GM19452 (cell line): Measurements from ENCODE around the gene GPAM.

Experiments
- ATAC-seq: cut with Tn5 transposase; IDR thresholded peaks from one replicate; pipeline ENCODE4 v1.9.1; 2021; ENCODE audit not compliant: unreplicated experiment

The GPAM gene

GRCh38 chr10:112184379-112184778 is 814 bp upstream of the GPAM start:
- no peak for ATAC-seq

- ATAC-seq = no peak
These were observed 447 bp upstream of the GPAM start for GRCh38 chr10:112184052-112184371.

- ATAC-seq = no peak
These were observed 709 bp downstream of the GPAM start for GRCh38 chr10:112182784-112183328.

GRCh38 chr10:112177247-112177646 is 6.3 kb downstream of the GPAM start:
- ATAC-seq = no peak

- ATAC-seq = no peak
These were observed 7.0 kb downstream of the GPAM start for GRCh38 chr10:112176543-112176942.

- ATAC-seq = no peak
These were observed 8.2 kb downstream of the GPAM start for GRCh38 chr10:112175409-112175808.

- ATAC-seq = no peak
These were observed 10.4 kb downstream of the GPAM start for GRCh38 chr10:112173206-112173605.

- ATAC-seq = no peak
These were observed 14.8 kb downstream of the GPAM start for GRCh38 chr10:112168733-112169132.

- ATAC-seq = no peak
These were observed 16.8 kb downstream of the GPAM start for GRCh38 chr10:112166800-112167199.

GRCh38 chr10:112161757-112162518 is 21.6 kb downstream of the GPAM start:
- ATAC-seq = no peak

- no peak for ATAC-seq
These were observed 22.7 kb downstream of the GPAM start for GRCh38 chr10:112160834-112161233.

GRCh38 chr10:112159469-112159868 is 24.1 kb downstream of the GPAM start:
- no peak for ATAC-seq

GRCh38 chr10:112151524-112152039 is 32.0 kb downstream of the GPAM start:
- no peak for ATAC-seq

- no peak for ATAC-seq
These were observed 35.2 kb downstream of the GPAM start for GRCh38 chr10:112148331-112148730.

- ATAC-seq = no peak
These were observed 36.8 kb downstream of the GPAM start for GRCh38 chr10:112146799-112147198.

GRCh38 chr10:112145263-112145662 is 38.3 kb downstream of the GPAM start:
- ATAC-seq = no peak

- no peak for ATAC-seq
These were observed 40.1 kb downstream of the GPAM start for GRCh38 chr10:112143420-112143819.

- no peak for ATAC-seq
These were observed 42.3 kb downstream of the GPAM start for GRCh38 chr10:112141292-112141691.

GRCh38 chr10:112140110-112140970 is 43.2 kb downstream of the GPAM start:
- ATAC-seq = peak; percentile 99

- no peak for ATAC-seq
These were observed 44.4 kb downstream of the GPAM start for GRCh38 chr10:112139176-112139575.

- peak; percentile 47 for ATAC-seq
These were observed 46.2 kb downstream of the GPAM start for GRCh38 chr10:112137154-112137987.
